ENCODE data around the gene LRP1B. TPM values are rescaled to one million over a fixed set of nuclear protein-coding genes. Genes with fewer than 3 reads are reported as not detected.

Gene LRP1B
- total RNA-seq, 1 donor from 2014 or later = 0.25 TPM

- TF ChIP-seq, protein P1, sequence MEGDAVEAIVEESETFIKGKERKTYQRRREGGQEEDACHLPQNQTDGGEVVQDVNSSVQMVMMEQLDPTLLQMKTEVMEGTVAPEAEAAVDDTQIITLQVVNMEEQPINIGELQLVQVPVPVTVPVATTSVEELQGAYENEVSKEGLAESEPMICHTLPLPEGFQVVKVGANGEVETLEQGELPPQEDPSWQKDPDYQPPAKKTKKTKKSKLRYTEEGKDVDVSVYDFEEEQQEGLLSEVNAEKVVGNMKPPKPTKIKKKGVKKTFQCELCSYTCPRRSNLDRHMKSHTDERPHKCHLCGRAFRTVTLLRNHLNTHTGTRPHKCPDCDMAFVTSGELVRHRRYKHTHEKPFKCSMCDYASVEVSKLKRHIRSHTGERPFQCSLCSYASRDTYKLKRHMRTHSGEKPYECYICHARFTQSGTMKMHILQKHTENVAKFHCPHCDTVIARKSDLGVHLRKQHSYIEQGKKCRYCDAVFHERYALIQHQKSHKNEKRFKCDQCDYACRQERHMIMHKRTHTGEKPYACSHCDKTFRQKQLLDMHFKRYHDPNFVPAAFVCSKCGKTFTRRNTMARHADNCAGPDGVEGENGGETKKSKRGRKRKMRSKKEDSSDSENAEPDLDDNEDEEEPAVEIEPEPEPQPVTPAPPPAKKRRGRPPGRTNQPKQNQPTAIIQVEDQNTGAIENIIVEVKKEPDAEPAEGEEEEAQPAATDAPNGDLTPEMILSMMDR (IDR thresholded peaks at IDR 0.05) = no peak
- Mint-ChIP-seq H3K36me3 (ENCODE audit: low read depth) (no peaks in the 10 kb centered on the region), H3K27me3 (ENCODE audit: low read depth) (peaks cover 4% of the 10 kb centered on the region), H3K9me3 (ENCODE audit: low read depth) (no peaks in the 10 kb centered on the region), H3K4me3 (ENCODE audit: unreplicated experiment) (no peak overlapping the region), H3K4me1 (ENCODE audit: low read depth) (no peaks in the 10 kb centered on the region), H3K27ac (ENCODE audit: unreplicated experiment) (no peak overlapping the region)
- no peak for DNase-seq (ENCODE audit: low spot score)
Observed at GRCh38 chr2:141653184-141653583, 477.6 kb downstream of the LRP1B start.

DNA sequence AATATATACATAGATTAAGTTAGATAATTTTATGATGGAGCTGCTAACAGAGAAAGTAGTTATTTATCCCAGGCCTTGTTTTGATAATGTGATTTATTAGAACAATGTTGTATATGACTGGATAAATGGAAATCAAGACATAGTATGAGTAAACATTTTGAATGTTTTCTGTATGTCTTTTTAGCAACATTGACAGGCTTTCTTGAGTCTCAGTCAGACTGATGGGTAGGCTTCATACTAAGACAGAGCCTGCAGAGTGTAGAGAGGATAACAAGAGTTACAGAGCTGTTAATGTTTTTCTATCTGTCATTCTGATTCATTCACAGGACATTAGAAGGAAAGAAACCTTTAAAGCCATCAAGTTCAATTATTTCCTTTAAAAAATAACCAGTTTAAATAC lies 478.5 kb downstream of the LRP1B start:
- Mint-ChIP-seq H3K4me3 (ENCODE audit: unreplicated experiment) (no peak overlapping the region), H3K9me3 (ENCODE audit: low read depth) (no peaks in the 10 kb centered on the region), H3K4me1 (ENCODE audit: low read depth) (no peaks in the 10 kb centered on the region), H3K36me3 (ENCODE audit: low read depth) (no peaks in the 10 kb centered on the region), H3K27me3 (ENCODE audit: low read depth) (peaks cover 4% of the 10 kb centered on the region), H3K27ac (ENCODE audit: unreplicated experiment) (no peak overlapping the region)
- TF ChIP-seq, protein P1 (IDR thresholded peaks at IDR 0.05) = no peak
- no peak for DNase-seq (ENCODE audit: low spot score)

DNA sequence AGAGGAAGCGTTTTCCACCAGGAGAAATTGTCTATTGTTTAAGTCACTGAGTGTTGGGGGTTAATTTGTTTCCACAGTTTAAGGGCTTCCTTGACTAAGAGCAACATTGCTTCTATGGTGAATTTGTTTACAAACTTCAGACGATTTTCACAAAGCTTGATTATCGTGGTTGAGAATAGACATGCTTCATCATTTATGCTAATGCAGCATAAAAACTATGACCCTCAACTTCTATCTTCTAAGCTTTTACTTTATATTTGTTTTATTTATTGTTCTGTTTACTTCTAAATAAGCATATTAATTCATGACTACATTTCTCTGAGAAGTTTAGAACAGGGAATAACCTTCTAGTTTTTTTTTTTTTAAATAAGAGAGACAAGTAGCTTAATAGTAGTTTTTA lies 483.5 kb downstream of the LRP1B start:
- H3K9me3 Mint-ChIP-seq (ENCODE audit: low read depth) = no peaks in the 10 kb centered on the region
- H3K27me3 Mint-ChIP-seq (ENCODE audit: low read depth) = peaks cover 4% of the 10 kb centered on the region
- TF ChIP-seq, protein P1 (IDR thresholded peaks at IDR 0.05) = no peak
- H3K36me3 Mint-ChIP-seq (ENCODE audit: low read depth) = no peaks in the 10 kb centered on the region
- H3K4me3 Mint-ChIP-seq (ENCODE audit: unreplicated experiment) = no peak overlapping the region
- no peak overlapping the region for H3K27ac Mint-ChIP-seq (ENCODE audit: unreplicated experiment)
- no peak for DNase-seq (ENCODE audit: low spot score)
- H3K4me1 Mint-ChIP-seq (ENCODE audit: low read depth) = no peaks in the 10 kb centered on the region

DNA sequence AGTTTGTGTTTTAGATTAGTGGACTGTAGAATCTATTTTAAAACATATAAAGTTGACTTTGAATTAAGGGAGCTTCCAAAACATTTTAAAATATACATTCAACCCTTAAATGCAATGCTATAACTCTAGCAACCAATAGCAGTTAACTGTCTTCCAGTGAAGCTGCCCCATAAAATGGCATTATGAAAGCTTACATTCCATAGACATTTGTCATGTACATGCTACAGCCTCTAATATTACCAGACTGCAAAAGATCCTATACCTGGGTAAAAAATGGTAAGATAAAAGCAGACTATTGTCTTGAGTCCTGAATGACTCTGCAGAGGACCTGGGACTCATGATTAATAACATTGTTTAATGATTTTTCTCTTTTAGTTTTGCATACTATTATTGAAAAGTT lies 489.4 kb downstream of the LRP1B start:
- Mint-ChIP-seq H3K27me3 (ENCODE audit: low read depth) (no peaks in the 10 kb centered on the region), H3K4me1 (ENCODE audit: low read depth) (no peaks in the 10 kb centered on the region), H3K27ac (ENCODE audit: unreplicated experiment) (no peak overlapping the region), H3K4me3 (ENCODE audit: unreplicated experiment) (no peak overlapping the region), H3K36me3 (ENCODE audit: low read depth) (no peaks in the 10 kb centered on the region), H3K9me3 (ENCODE audit: low read depth) (no peaks in the 10 kb centered on the region)
- no peak for DNase-seq (ENCODE audit: low spot score)
- TF ChIP-seq, protein P1 (IDR thresholded peaks at IDR 0.05) = no peak

- no peak for DNase-seq (ENCODE audit: low spot score)
- no peak overlapping the region for H3K4me3 Mint-ChIP-seq (ENCODE audit: unreplicated experiment)
- no peaks in the 10 kb centered on the region for H3K27me3 Mint-ChIP-seq (ENCODE audit: low read depth)
- TF ChIP-seq, protein P1 (IDR thresholded peaks at IDR 0.05) = no peak
- H3K4me1 Mint-ChIP-seq (ENCODE audit: low read depth) = no peaks in the 10 kb centered on the region
- H3K27ac Mint-ChIP-seq (ENCODE audit: unreplicated experiment) = no peak overlapping the region
- no peaks in the 10 kb centered on the region for H3K9me3 Mint-ChIP-seq (ENCODE audit: low read depth)
- no peaks in the 10 kb centered on the region for H3K36me3 Mint-ChIP-seq (ENCODE audit: low read depth)
Observed at GRCh38 chr2:141639809-141640208, 491.0 kb downstream of the LRP1B start.
